Body of pancreas (tissue), 4 donors: ENCODE measurements around the gene SLC20A1. TPM values are rescaled to one million over a fixed set of nuclear protein-coding genes. Genes with fewer than 3 reads are reported as not detected.

Experiments
- ATAC-seq: fragments of 150-250 bp; one replicate; pipeline ENCODE4 v1.9.1; 2016
- DNase-seq, 4 donors: peaks; one replicate each; pipeline ENCODE4 v3.0.0-alpha.2; 2019
- H3K27ac ChIP-seq, 4 donors: fragments of 200-600 bp; sonication (generic); 1 replicate in 3 of 4; 2 replicates in 1 of 4; pipeline versions ENCODE4 v1.5.1 to v1.6.1; 2016 to 2019; ENCODE audit warnings: mild to moderate bottlenecking in 1 of 4, mixed read lengths in 1 of 4, moderate library complexity in 1 of 4
- H3K27me3 ChIP-seq, 2 donors: fragments of 200-600 bp; sonication (generic); one replicate each; pipeline ENCODE4 v1.6.0; 2016; ENCODE audit warnings: mild to moderate bottlenecking in 1 of 2
- H3K36me3 ChIP-seq, 2 donors: fragments of 200-600 bp; sonication (generic); replicated peaks in 1 of 2; 2 replicates each; pipeline ENCODE4 v1.5.1; 2016; ENCODE audit warnings: low read depth in 2 of 2; ENCODE audit not compliant: insufficient read depth in 1 of 2
- H3K4me1 ChIP-seq: fragments of 200-600 bp; sonication (generic); one replicate; pipeline ENCODE4 v1.6.0; 2016
- H3K4me3 ChIP-seq, 2 donors: fragments of 200-600 bp; sonication (generic); 1 replicate in 1 of 2; 2 replicates in 1 of 2; pipeline ENCODE4 v1.5.1; 2016 to 2019
- H3K9me3 ChIP-seq, 3 donors: fragments of 200-600 bp; sonication (generic); 1 replicate in 2 of 3; 2 replicates in 1 of 3; pipeline ENCODE4 v1.5.1; 2016
- POLR2A ChIP-seq, 3 donors: fragments of 450-650 bp; IDR thresholded peaks; one replicate each; pipeline ENCODE4 v1.6.1; 2016; ENCODE audit warnings: antibody characterized with exemption in 3 of 3, mild to moderate bottlenecking in 2 of 3
- WGBS, 2 donors: methylation state at CpG; one replicate each; pipeline ENCODE4 v1.1.5; 2017; 5-methylcytosine and 5-hydroxymethylcytosine counted together
- intact Hi-C: fragments of 100-400 bp; cut with DNase I; formaldehyde crosslinking; loops from one replicate; pipeline ENCODE4 v1.15.1; 2023
- total RNA-seq, 2 donors: library from RNA; depleted of rRNA; stranded (reverse); fragments of >200 nt; gene quantifications; one replicate each; pipeline ENCODE4 v1.1.0, GENCODE V29; 2016
- TF ChIP-seq, protein P1 (sequence below), 7 experiments: fragments of 450-650 bp in 4 of 7; fragments of 200-600 bp in 3 of 7; sonication (generic) in 3 of 7; IDR thresholded peaks; one replicate each; pipeline ENCODE4 v1.5.1; 2016 to 2019; ENCODE audit warnings: antibody characterized with exemption in 7 of 7

Gene SLC20A1
- total RNA-seq, 2 donors from 2014 or later, result 20.5 to 50.1 TPM

- H3K27me3 ChIP-seq, result no peaks in the 10 kb centered on the region
- no peak overlapping the region for H3K27ac ChIP-seq
- intact Hi-C loops, result no loop called here
- H3K36me3 ChIP-seq, result no peaks in the 10 kb centered on the region
- DNase-seq (no peak), ATAC-seq (no peak)
- 71 to 87% methylated on average over 1 of the region's 1 CpG for WGBS, 2 donors
- H3K4me1 ChIP-seq, result peaks cover 7% of the 10 kb centered on the region
- H3K4me3 ChIP-seq, result no peak overlapping the region
- TF ChIP-seq, protein P1, sequence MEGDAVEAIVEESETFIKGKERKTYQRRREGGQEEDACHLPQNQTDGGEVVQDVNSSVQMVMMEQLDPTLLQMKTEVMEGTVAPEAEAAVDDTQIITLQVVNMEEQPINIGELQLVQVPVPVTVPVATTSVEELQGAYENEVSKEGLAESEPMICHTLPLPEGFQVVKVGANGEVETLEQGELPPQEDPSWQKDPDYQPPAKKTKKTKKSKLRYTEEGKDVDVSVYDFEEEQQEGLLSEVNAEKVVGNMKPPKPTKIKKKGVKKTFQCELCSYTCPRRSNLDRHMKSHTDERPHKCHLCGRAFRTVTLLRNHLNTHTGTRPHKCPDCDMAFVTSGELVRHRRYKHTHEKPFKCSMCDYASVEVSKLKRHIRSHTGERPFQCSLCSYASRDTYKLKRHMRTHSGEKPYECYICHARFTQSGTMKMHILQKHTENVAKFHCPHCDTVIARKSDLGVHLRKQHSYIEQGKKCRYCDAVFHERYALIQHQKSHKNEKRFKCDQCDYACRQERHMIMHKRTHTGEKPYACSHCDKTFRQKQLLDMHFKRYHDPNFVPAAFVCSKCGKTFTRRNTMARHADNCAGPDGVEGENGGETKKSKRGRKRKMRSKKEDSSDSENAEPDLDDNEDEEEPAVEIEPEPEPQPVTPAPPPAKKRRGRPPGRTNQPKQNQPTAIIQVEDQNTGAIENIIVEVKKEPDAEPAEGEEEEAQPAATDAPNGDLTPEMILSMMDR (IDR thresholded peaks at IDR 0.05), result no peak
- no peak for TF ChIP-seq POLR2A (IDR thresholded peaks at IDR 0.05)
- H3K9me3 ChIP-seq, result no peaks in the 10 kb centered on the region
These were observed 47.2 kb downstream of the SLC20A1 start for GRCh38 chr2:112692918-112693317.

DNA sequence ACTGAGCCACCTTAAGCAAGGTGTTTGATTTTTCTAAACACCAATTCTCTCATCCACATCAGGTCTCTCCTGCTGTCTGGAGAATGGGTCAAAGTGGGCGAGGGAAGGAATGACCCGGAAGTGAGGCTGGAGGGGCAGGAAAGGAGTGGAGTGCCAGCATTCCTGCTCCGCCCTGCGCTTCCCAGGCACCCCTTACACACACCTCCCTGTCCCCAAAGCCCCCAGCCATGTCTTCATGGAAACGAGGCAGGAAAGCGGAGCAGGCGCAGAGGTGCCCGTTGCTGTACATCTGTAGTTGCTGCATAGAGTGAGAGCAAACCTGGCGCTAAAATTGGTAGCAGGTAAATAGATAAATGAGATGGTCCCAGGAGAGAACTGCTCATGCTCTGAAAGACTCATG is 47.9 kb downstream of the SLC20A1 start:
- no peak overlapping the region for H3K4me3 ChIP-seq
- H3K4me1 ChIP-seq, result peaks cover 7% of the 10 kb centered on the region
- 79% methylated on average over 9 of the region's 9 CpGs for WGBS, 2 donors
- no peak for DNase-seq
- no peaks in the 10 kb centered on the region for H3K9me3 ChIP-seq
- no peak overlapping the region for H3K27ac ChIP-seq
- intact Hi-C loops, result no loop called here
- H3K27me3 ChIP-seq, result no peaks in the 10 kb centered on the region
- ATAC-seq, result no peak
- TF ChIP-seq, protein P1 (IDR thresholded peaks at IDR 0.05), result no peak
- TF ChIP-seq POLR2A (IDR thresholded peaks at IDR 0.05), result no peak
- no peaks in the 10 kb centered on the region for H3K36me3 ChIP-seq

DNA sequence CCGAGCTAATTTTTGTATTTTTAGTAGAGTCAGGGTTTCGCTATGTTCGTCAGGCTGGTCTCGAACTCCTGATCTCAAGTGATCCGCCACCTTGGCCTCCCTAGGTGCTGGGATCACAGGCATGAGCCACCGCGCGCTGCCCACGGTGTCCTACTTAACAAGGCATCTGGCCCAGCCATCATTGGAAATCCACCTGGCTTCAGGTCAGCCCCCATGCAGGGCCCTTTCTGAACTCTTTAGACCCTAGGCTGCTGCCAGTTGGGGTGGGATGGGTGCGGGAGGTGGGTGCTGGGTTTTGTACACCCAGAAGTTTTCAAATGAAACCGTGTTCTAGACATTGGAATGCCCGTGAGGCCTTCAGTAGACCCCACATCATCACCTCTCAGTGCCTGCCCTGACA is 48.4 kb downstream of the SLC20A1 start:
- no peak overlapping the region for H3K4me3 ChIP-seq
- H3K27me3 ChIP-seq, result no peaks in the 10 kb centered on the region
- TF ChIP-seq, protein P1 (IDR thresholded peaks at IDR 0.05), result no peak
- TF ChIP-seq POLR2A (IDR thresholded peaks at IDR 0.05), result no peak
- H3K9me3 ChIP-seq, result no peaks in the 10 kb centered on the region
- DNase-seq (no peak), ATAC-seq (no peak)
- H3K27ac ChIP-seq, result no peak overlapping the region
- intact Hi-C loops, result no loop called here
- H3K36me3 ChIP-seq, result no peaks in the 10 kb centered on the region
- H3K4me1 ChIP-seq, result peaks cover 7% of the 10 kb centered on the region
- WGBS, 2 donors, result 80 to 84% methylated on average over 12 of the region's 12 CpGs

DNA sequence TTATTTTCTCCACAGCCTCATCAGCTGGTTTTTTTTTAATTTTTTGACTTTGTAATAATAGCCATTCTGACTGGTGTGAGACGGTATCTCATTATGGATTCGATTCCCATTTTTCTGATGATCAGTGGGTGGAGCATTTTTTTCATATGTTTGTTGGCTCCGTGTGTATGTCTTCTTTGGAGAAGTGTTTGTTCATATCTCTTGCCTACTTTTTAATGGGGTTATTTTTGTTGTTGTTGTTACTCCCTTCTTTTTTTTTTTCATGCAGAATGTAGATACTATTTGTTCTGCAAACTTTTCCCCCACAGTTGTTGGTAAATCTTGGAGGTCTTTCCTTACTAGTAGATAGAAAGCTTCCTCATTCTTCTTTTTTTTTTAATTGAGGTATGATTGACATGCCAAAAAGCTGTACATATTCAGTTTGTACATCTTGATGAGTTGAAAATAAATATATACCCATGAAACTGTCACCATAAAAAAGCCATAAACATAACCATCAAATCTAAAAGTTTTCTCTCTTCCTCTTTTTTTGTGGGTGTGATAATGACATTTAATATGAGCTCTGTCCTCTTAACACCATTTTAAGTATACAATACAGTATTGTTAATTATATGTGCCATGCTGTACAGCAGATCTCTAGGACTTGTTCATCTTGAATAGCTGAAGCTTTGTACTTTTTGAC is 53.2 kb downstream of the SLC20A1 start:
- TF ChIP-seq POLR2A (IDR thresholded peaks at IDR 0.05), result no peak
- TF ChIP-seq, protein P1 (IDR thresholded peaks at IDR 0.05), result no peak
- Histone ChIP-seq H3K9me3 (no peaks in the 10 kb centered on the region), H3K36me3 (no peaks in the 10 kb centered on the region), H3K27me3 (no peaks in the 10 kb centered on the region), H3K27ac (peak overlapping the region in 1 of 4 donors; percentile 61), H3K4me3 (no peak overlapping the region), H3K4me1 (no peaks in the 10 kb centered on the region)
- no peak for ATAC-seq
- WGBS, 2 donors, result 73 to 80% methylated on average over 3 of the region's 3 CpGs
- intact Hi-C loops, result no loop called here
- DNase-seq, result no peak
